ENCODE results near the gene CNTN4.

- TF ChIP-seq MAFK (IDR thresholded peaks at IDR 0.05; ENCODE audit: low read depth, low read length) (no peak), POLR2AphosphoS5 (IDR thresholded peaks at IDR 0.05; ENCODE audit: low read depth, low read length) (no peak), SP1 (IDR thresholded peaks at IDR 0.05; ENCODE audit: low read depth, low read length) (no peak), POLR2A (IDR thresholded peaks at IDR 0.05; ENCODE audit: control extremely low read depth in 1 of 2, low read depth in 2 of 2, low read length in 2 of 2) (no peak), CTCF (IDR thresholded peaks at IDR 0.05; ENCODE audit: control extremely low read depth in 1 of 3, insufficient read depth in 1 of 3, low read depth in 1 of 3, low read length in 3 of 3) (no peak), CHD2 (IDR thresholded peaks at IDR 0.05; ENCODE audit: low read length) (no peak), JUN (IDR thresholded peaks at IDR 0.05; ENCODE audit: low read depth, low read length) (no peak)
Observed at GRCh38 chr3:2706836-2707210, 608.2 kb downstream of the CNTN4 start.
